ENCODE results near the gene GRM7. TPM values are rescaled to one million over a fixed set of nuclear protein-coding genes. Genes with fewer than 3 reads are reported as not detected.

GRM7 gene
- total RNA-seq, 1 donor from 2014 or later: 0.06 TPM

DNA sequence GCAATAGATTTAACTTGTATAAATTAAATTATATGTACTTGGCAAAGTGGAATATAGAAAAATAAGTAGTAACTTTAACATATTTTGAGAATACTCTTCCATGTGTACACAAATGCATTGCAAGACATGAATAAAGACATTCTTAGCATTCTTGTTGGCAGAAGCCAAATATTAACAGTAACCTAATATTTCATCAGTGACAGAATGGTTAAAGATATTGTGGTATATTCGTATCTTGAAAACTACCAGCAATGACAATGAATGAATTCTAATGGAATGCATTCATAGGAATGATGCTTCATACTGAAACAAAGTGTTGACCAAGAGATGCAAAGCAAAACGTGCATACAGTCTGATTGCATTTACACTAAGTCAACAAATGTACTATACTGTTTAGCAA is 524.7 kb downstream of the GRM7 start:
- DNase-seq (ENCODE audit: extremely low read depth, low read depth, low spot score): no peak

DNA sequence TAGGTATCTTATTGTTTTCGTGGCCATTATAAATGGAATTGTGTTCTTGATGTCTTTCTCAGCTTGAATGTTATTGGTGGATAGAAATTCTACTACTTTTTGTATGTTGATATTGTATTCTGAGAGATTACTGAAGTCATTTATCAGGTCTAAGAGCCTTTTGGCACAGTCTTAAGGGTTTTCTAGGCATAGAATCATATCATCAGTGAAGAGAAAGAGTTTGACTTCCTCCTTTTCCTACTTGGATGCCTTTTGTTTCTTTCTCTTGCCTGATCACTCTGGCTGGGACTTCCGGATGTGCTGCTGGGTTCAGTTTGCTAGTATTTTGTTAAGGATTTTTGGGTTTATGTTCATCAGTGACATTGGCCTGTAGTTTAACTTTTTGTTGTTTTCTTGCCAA is 527.1 kb downstream of the GRM7 start:
- DNase-seq (ENCODE audit: extremely low read depth, low read depth, low spot score): no peak

DNA sequence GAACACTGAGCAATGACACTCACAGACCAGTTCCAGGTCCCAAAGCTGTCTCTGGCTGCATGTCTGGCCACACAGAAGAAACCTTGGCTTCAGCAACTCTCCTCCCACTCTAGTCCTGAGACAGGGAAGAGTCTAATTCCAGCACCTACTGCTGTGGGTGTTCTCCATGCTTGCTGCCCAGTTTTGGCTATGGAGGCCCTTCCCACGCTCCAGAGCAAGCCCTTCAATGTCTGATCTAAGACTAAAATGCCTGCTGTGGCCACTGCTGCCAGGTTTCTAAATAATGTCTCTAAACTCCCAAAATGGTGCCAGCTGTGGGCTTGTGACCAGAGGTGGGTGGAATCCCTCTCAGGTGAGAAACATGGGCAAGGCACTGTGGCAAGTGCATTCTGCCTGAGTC is 531.3 kb downstream of the GRM7 start:
- no peak for DNase-seq (ENCODE audit: extremely low read depth, low read depth, low spot score)

- DNase-seq (ENCODE audit: extremely low read depth, low read depth, low spot score): no peak
Measured at GRCh38 chr3:7393944-7394605, 533.2 kb downstream of the GRM7 start.

GRCh38 chr3:7396534-7396933 is 535.6 kb downstream of the GRM7 start:
- DNase-seq (ENCODE audit: extremely low read depth, low read depth, low spot score): no peak

DNA sequence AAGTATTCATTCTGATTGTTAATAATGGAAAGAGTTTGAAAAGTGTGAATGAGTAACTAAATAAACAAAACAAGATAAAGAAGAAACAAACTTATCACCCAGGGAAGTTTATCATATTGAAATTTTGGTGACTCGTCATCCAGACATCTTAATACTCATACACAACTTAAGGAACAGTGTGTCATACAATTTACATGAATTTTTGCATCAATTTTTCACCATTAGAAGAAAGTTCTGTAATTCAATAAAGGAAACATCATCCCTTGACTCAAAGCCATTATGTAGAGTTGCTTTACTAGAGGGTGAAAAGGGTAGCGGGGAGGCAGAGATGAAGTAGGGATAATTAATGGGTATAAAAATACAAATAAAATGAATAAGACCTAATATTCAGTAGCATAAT is 536.2 kb downstream of the GRM7 start:
- no peak for DNase-seq (ENCODE audit: extremely low read depth, low read depth, low spot score)

- no peak for DNase-seq (ENCODE audit: extremely low read depth, low read depth, low spot score)
Measured at GRCh38 chr3:7400360-7400759, 539.4 kb downstream of the GRM7 start.

GRCh38 chr3:7401418-7401817 is 540.5 kb downstream of the GRM7 start:
- no peak for DNase-seq (ENCODE audit: extremely low read depth, low read depth, low spot score)

DNA sequence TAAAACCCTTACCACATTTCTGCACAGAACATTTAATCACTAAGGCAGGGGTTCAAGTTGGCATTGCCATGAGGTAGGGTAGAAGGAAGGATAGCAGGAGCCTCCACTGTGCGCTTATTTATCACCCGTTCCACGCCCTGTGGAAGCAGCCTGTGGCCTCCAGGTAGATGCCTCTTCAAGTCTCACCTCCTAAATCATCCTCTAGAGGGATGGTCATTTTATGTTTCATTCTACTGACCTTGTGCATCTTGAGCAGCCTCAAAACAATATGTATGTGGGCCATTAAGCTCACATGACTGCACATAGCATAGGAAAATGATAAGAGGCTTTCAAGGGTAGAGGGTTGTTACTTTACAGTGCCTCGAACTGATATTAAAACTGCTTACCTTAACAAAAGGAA is 546.2 kb downstream of the GRM7 start:
- DNase-seq (ENCODE audit: extremely low read depth, low read depth, low spot score): no peak

DNA sequence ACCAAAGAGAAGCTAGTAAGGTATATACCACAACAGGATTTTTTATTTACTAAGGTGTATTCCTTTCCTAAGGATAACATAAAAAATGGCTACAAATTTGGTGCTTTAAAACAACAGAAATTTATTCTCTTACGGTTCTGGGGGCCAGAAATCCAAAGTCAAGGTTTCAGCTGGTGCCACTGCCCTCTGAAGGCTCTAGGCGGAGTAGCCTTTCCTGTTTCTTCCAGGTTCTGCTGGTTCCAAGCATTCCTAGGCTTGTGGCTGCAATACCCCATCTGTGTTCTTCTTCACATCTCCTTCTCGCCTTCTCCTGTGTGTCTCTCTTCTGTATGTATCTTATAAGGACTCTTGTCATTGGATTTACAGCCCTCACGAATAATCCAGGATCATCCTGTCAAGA is 549.9 kb downstream of the GRM7 start:
- DNase-seq (ENCODE audit: extremely low read depth, low read depth, low spot score): no peak

GRCh38 chr3:7421065-7421464 is 560.1 kb downstream of the GRM7 start:
- no peak for DNase-seq (ENCODE audit: extremely low read depth, low read depth, low spot score)

- no peak for DNase-seq (ENCODE audit: extremely low read depth, low read depth, low spot score)
Measured at GRCh38 chr3:7423036-7423435, 562.1 kb downstream of the GRM7 start.

- no peak for DNase-seq (ENCODE audit: extremely low read depth, low read depth, low spot score)
Measured at GRCh38 chr3:7423995-7424394, 563.1 kb downstream of the GRM7 start.

- DNase-seq (ENCODE audit: extremely low read depth, low read depth, low spot score): no peak
Measured at GRCh38 chr3:7428206-7428718, 567.3 kb downstream of the GRM7 start.

DNA sequence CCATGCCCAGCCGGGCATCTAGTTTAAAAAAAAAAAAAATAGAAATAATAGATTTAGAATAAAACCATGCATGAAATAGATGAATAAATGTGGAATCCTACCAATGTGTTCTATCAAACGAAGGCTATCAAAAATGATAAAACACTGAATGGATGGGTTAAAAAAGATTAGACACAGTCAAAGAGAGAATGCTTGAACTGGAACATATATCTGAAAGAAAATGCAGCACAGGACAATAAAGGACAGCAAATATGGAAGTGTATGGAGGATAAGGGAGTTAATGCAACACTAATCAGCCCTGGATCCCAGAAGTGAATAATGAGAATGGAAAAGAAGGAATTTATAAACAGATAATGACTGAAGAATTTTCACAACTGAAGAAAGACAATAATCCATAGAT is 571.7 kb downstream of the GRM7 start:
- no peak for DNase-seq (ENCODE audit: extremely low read depth, low read depth, low spot score)

- DNase-seq (ENCODE audit: extremely low read depth, low read depth, low spot score): no peak
Measured at GRCh38 chr3:7433073-7433472, 572.2 kb downstream of the GRM7 start.

GRCh38 chr3:7436542-7436941 is 575.6 kb downstream of the GRM7 start:
- no peak for DNase-seq (ENCODE audit: extremely low read depth, low read depth, low spot score)

- DNase-seq (ENCODE audit: extremely low read depth, low read depth, low spot score): no peak
Measured at GRCh38 chr3:7437231-7437630, 576.3 kb downstream of the GRM7 start.

- DNase-seq (ENCODE audit: extremely low read depth, low read depth, low spot score): no peak
Measured at GRCh38 chr3:7439101-7439680, 578.3 kb downstream of the GRM7 start.

- DNase-seq (ENCODE audit: extremely low read depth, low read depth, low spot score): no peak
Measured at GRCh38 chr3:7444886-7445285, 584.0 kb downstream of the GRM7 start.

DNA sequence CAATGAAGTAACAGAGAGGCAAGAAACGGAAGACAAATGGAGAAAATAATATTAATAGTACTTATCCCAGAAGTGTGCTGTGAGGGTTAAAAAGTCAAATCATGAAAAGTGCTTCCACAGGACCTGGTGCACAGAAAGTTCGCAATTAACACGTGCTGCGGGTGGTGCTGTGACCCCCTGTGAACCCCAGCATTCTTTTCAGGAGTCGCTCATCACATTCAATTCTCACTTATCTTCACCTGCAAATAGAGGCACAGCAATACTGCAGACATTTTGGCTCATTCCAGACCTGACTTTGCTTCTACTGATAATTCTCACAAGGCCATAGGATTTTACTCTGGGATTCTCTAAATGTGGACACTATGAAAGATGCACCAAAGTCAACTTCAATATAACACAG is 584.4 kb downstream of the GRM7 start:
- no peak for DNase-seq (ENCODE audit: extremely low read depth, low read depth, low spot score)

GRCh38 chr3:7447197-7447769 is 586.4 kb downstream of the GRM7 start:
- no peak for DNase-seq (ENCODE audit: extremely low read depth, low read depth, low spot score)

Measured in glomerular endothelial cell (primary cell).